Panc1 (cell line): ENCODE results near the gene PLCB1. TPM values are rescaled to one million over a fixed set of nuclear protein-coding genes. Genes with fewer than 3 reads are reported as not detected.

ENCODE experiments used
- ATAC-seq: fragments of 200-7000 bp; cut with Tn5 transposase; 2 replicates; pipeline ENCODE4 v1.9.1; 2020; ENCODE audit warnings: mild to moderate bottlenecking, moderate library complexity
- BruUV-seq: library from RNA; stranded (reverse); fragments of 400-500 nt; replicated peaks from 2 replicates; lab custom pipeline; 2021; lab: Mats Ljungman, UMichigan
- CTCF ChIA-PET: fragments of 300-600 bp; sonication (Branson Sonifier 250); formaldehyde crosslinking; loops from one replicate; lab custom pipeline; 2022; ENCODE audit warnings: antibody characterized with exemption; lab: Charles Lee
- POLR2A ChIA-PET: fragments of 300-600 bp; sonication (Branson Sonifier 250); formaldehyde crosslinking; loops from one replicate; lab custom pipeline; 2022; ENCODE audit warnings: antibody characterized with exemption; lab: Charles Lee
- DNase-seq: peaks from one replicate; pipeline ENCODE4 v3.0.0-alpha.2; 2010; ENCODE audit warnings: low read depth, low spot score
- H3K27ac ChIP-seq: 2 replicates; pipeline ENCODE4 v1.5.1; 2011; ENCODE audit warnings: mild to moderate bottlenecking, low read length, inconsistent platforms
- H3K27me3 ChIP-seq: fragments of 200-500 bp; sonication (Bioruptor generic); 2 replicates; pipeline ENCODE4 v1.6.0; 2014; ENCODE audit warnings: low read length, inconsistent platforms; ENCODE audit not compliant: control insufficient read depth, insufficient read depth
- H3K36me3 ChIP-seq: fragments of 200-500 bp; sonication (Bioruptor generic); 2 replicates; pipeline ENCODE4 v1.5.1; 2014; ENCODE audit warnings: inconsistent platforms, mild to moderate bottlenecking, low read length, moderate library complexity; ENCODE audit not compliant: control insufficient read depth, insufficient read depth
- H3K4me1 ChIP-seq: 2 replicates; pipeline ENCODE4 v1.5.1; 2011; ENCODE audit warnings: inconsistent platforms, mild to moderate bottlenecking, low read length, moderate library complexity; ENCODE audit not compliant: control insufficient read depth, insufficient read depth
- H3K4me3 ChIP-seq, 2 experiments: 2 replicates each; pipeline ENCODE4 v1.5.1; 2011 to 2012; ENCODE audit warnings: low read depth in 2 of 2, low read length in 2 of 2, mild to moderate bottlenecking in 2 of 2, inconsistent platforms in 1 of 2, moderate library complexity in 1 of 2
- H3K9me3 ChIP-seq: fragments of 200-500 bp; sonication (Bioruptor generic); 2 replicates; pipeline ENCODE4 v1.5.1; 2014; ENCODE audit warnings: low read depth, mild to moderate bottlenecking, inconsistent platforms, low read length, moderate library complexity; ENCODE audit not compliant: control insufficient read depth, insufficient read depth
- POLR2AphosphoS5 ChIP-seq: IDR thresholded peaks from 2 replicates; pipeline ENCODE4 v1.6.1; 2012; ENCODE audit warnings: mild to moderate bottlenecking, low read depth, low read length, moderate library complexity
- REST ChIP-seq, 2 experiments: IDR thresholded peaks; 2 replicates each; pipeline ENCODE4 v1.6.1; 2011 to 2012; ENCODE audit warnings: low read depth in 2 of 2, control low read depth in 1 of 2, low read length in 1 of 2, mild to moderate bottlenecking in 1 of 2, moderate library complexity in 1 of 2; ENCODE audit not compliant: insufficient read depth in 1 of 2
- SIN3A ChIP-seq: IDR thresholded peaks from 2 replicates; pipeline ENCODE4 v1.6.1; 2012; ENCODE audit warnings: low read depth, mild to moderate bottlenecking, low read length, moderate library complexity, borderline replicate concordance; ENCODE audit not compliant: insufficient read depth
- TCF7L2 ChIP-seq: IDR thresholded peaks from 2 replicates; pipeline ENCODE4 v1.6.1; 2011; ENCODE audit warnings: mild to moderate bottlenecking, low read depth, low read length, inconsistent platforms
- in situ Hi-C: cut with HindIII; loops from 2 replicates; pipeline ENCODE4 v1.10.0; 2016; ENCODE audit warnings: low sequenced_read_pairs, low pct_unique_long_range_greater_than_20kb
- intact Hi-C: fragments of 100-400 bp; cut with micrococcal nuclease; formaldehyde crosslinking; loops from one replicate; pipeline ENCODE4 v1.10.0; 2022; ENCODE audit not compliant: unreplicated experiment
- total RNA-seq: library from RNA; stranded (reverse); gene quantifications from one replicate; pipeline ENCODE4 v1.2.1, GENCODE V29; 2021; ENCODE audit not compliant: unreplicated experiment
- TF ChIP-seq, protein P1 (sequence below): fragments of 450-650 bp; IDR thresholded peaks from 2 replicates; pipeline ENCODE4 v1.5.1; 2017; ENCODE audit warnings: mild to moderate bottlenecking

PLCB1 gene
- total RNA-seq, 1 experiment from 2014 or later = 0.59 TPM

DNA sequence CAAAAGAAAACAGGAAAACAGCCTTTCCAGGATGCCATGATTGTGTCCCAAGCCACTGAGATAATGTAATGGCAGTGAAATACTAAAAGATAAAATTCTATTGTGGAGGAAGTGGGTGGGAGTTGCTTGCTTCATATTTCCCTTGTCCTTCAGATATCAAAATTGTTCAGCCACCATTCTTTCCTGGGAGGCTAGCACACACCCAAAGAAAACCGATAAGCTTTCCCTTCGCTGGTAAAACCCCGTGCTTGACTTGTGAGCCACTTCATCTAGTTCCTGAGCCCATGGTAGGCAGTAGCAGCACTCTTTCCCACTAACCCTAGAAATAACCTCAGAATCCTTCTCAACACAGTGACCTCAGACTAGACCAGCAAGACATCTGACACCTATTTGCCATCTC is 579.4 kb downstream of the PLCB1 start:
- no peak overlapping the region for H3K27ac ChIP-seq
- DNase-seq (no peak), ATAC-seq (no peak)
- H3K9me3 ChIP-seq = no peaks in the 10 kb centered on the region
- TF ChIP-seq SIN3A (no peak), TCF7L2 (no peak), REST (IDR thresholded peaks at IDR 0.05; ENCODE audit: insufficient read depth in 1 of 2, low read depth in 2 of 2, low read length in 1 of 2) (no peak), POLR2AphosphoS5 (no peak)
- TF ChIP-seq, protein P1, sequence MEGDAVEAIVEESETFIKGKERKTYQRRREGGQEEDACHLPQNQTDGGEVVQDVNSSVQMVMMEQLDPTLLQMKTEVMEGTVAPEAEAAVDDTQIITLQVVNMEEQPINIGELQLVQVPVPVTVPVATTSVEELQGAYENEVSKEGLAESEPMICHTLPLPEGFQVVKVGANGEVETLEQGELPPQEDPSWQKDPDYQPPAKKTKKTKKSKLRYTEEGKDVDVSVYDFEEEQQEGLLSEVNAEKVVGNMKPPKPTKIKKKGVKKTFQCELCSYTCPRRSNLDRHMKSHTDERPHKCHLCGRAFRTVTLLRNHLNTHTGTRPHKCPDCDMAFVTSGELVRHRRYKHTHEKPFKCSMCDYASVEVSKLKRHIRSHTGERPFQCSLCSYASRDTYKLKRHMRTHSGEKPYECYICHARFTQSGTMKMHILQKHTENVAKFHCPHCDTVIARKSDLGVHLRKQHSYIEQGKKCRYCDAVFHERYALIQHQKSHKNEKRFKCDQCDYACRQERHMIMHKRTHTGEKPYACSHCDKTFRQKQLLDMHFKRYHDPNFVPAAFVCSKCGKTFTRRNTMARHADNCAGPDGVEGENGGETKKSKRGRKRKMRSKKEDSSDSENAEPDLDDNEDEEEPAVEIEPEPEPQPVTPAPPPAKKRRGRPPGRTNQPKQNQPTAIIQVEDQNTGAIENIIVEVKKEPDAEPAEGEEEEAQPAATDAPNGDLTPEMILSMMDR = no peak
- intact Hi-C loops (no loop called here), in situ Hi-C loops (no loop called here)
- no peaks in the 10 kb centered on the region for H3K27me3 ChIP-seq
- H3K4me3 ChIP-seq = no peak overlapping the region
- ChIA-PET CTCF (no interaction called here), POLR2A (no interaction called here)
- BruUV-seq = no TSS peak
- H3K4me1 ChIP-seq = no peaks in the 10 kb centered on the region
- no peaks in the 10 kb centered on the region for H3K36me3 ChIP-seq

DNA sequence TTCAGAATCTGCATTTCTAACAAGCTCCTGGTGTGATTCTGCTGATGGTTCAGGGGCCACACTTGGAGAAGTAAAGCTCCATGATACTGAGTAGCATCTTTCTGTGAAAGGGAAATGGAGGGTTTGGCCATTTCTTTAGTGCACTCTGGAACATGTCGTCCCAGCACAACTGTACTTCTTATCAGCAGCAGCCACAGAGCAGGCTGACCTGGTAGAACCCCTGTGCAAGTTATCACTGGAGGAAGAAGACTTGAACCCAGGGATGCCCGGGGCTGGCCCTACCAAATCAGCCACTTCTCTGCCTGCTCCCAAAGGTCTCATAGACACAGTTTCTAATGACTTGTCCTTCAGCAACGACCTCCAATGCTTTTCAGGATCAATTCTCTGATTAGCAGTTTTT is 582.1 kb downstream of the PLCB1 start:
- BruUV-seq = no TSS peak
- ATAC-seq (no peak), DNase-seq (no peak)
- Histone ChIP-seq H3K4me3 (no peak overlapping the region), H3K4me1 (no peaks in the 10 kb centered on the region), H3K27ac (no peak overlapping the region), H3K27me3 (no peaks in the 10 kb centered on the region), H3K36me3 (no peaks in the 10 kb centered on the region), H3K9me3 (no peaks in the 10 kb centered on the region)
- no peak for TF ChIP-seq TCF7L2
- no peak for TF ChIP-seq POLR2AphosphoS5
- TF ChIP-seq, protein P1 = no peak
- no peak for TF ChIP-seq REST (IDR thresholded peaks at IDR 0.05; ENCODE audit: insufficient read depth in 1 of 2, low read depth in 2 of 2, low read length in 1 of 2)
- TF ChIP-seq SIN3A = no peak
- POLR2A ChIA-PET = no interaction called here
- in situ Hi-C loops (no loop called here), intact Hi-C loops (no loop called here)
- CTCF ChIA-PET = no interaction called here
